Right atrium auricular region (tissue), 2 donors: ENCODE results near the gene LPIN1. TPM values are rescaled to one million over a fixed set of nuclear protein-coding genes. Genes with fewer than 3 reads are reported as not detected.

Experiments
- DNase-seq: peaks from one replicate; pipeline ENCODE4 v3.0.0-alpha.2; 2019; ENCODE audit warnings: low spot score
- H3K27ac ChIP-seq, 2 donors: fragments of 200-600 bp; sonication (generic); 1 replicate in 1 of 2; 2 replicates in 1 of 2; pipeline ENCODE4 v1.5.1; 2016 to 2019
- H3K27me3 ChIP-seq, 2 donors: fragments of 200-600 bp; sonication (generic); one replicate each; pipeline versions ENCODE4 v1.5.1 to v1.6.0; 2017 to 2019
- H3K36me3 ChIP-seq: fragments of 200-600 bp; sonication (generic); one replicate; pipeline ENCODE4 v1.5.1; 2016
- H3K4me1 ChIP-seq, 2 donors: fragments of 200-600 bp; sonication (generic); one replicate each; pipeline versions ENCODE4 v1.5.1 to v1.6.0; 2017 to 2019
- H3K4me3 ChIP-seq, 2 donors: fragments of 200-600 bp; sonication (generic); 1 replicate in 1 of 2; 2 replicates in 1 of 2; pipeline ENCODE4 v1.5.1; 2017 to 2019; ENCODE audit warnings: mild to moderate bottlenecking in 1 of 2, moderate library complexity in 1 of 2
- H3K9me3 ChIP-seq, 2 donors: fragments of 200-600 bp; sonication (generic); one replicate each; pipeline ENCODE4 v1.5.1; 2019
- total RNA-seq, 2 donors: library from RNA; depleted of rRNA; stranded (reverse); fragments of >200 nt; gene quantifications; one replicate each; pipeline ENCODE4 v1.1.0, GENCODE V29; 2016
- TF ChIP-seq, protein P1 (sequence below), 2 donors: fragments of 200-600 bp; sonication (generic); IDR thresholded peaks; one replicate each; pipeline ENCODE4 v1.5.1; 2019; ENCODE audit warnings: antibody characterized with exemption in 2 of 2

LPIN1 gene
- total RNA-seq, 2 donors from 2014 or later = 21.0 to 27.4 TPM

- peaks cover 0 to 16% of the 10 kb centered on the region in 2 donors for H3K4me1 ChIP-seq
- DNase-seq = no peak
- no peak overlapping the region for H3K4me3 ChIP-seq
- H3K27ac ChIP-seq = peak overlapping the region in 1 of 2 donors; percentile 20
- H3K9me3 ChIP-seq = no peaks in the 10 kb centered on the region
- H3K27me3 ChIP-seq = no peaks in the 10 kb centered on the region
- TF ChIP-seq, protein P1, sequence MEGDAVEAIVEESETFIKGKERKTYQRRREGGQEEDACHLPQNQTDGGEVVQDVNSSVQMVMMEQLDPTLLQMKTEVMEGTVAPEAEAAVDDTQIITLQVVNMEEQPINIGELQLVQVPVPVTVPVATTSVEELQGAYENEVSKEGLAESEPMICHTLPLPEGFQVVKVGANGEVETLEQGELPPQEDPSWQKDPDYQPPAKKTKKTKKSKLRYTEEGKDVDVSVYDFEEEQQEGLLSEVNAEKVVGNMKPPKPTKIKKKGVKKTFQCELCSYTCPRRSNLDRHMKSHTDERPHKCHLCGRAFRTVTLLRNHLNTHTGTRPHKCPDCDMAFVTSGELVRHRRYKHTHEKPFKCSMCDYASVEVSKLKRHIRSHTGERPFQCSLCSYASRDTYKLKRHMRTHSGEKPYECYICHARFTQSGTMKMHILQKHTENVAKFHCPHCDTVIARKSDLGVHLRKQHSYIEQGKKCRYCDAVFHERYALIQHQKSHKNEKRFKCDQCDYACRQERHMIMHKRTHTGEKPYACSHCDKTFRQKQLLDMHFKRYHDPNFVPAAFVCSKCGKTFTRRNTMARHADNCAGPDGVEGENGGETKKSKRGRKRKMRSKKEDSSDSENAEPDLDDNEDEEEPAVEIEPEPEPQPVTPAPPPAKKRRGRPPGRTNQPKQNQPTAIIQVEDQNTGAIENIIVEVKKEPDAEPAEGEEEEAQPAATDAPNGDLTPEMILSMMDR (IDR thresholded peaks at IDR 0.05) = no peak
- no peaks in the 10 kb centered on the region for H3K36me3 ChIP-seq
These were observed 35.6 kb upstream of the LPIN1 start for GRCh38 chr2:11710632-11711353.

DNA sequence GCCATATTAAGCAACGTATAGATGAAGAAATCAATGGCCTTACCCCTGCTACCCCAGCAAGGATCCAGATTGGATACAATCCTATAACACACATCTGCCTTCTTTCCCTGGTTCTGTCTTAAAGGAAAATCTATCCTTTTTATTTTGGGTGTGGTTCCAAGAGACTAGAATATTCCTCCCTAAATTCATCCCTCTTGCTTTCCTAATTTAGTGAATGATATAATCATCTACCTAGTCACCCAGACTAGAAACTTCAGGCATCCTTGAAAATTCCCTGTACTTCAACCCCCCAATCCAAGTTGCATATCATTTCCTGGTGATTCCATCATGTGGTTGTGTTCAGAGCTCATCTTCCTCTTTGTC is 35.1 kb upstream of the LPIN1 start:
- TF ChIP-seq, protein P1 (IDR thresholded peaks at IDR 0.05) = no peak
- H3K27ac ChIP-seq = no peak overlapping the region
- H3K4me1 ChIP-seq = peaks cover 0 to 16% of the 10 kb centered on the region in 2 donors

DNA sequence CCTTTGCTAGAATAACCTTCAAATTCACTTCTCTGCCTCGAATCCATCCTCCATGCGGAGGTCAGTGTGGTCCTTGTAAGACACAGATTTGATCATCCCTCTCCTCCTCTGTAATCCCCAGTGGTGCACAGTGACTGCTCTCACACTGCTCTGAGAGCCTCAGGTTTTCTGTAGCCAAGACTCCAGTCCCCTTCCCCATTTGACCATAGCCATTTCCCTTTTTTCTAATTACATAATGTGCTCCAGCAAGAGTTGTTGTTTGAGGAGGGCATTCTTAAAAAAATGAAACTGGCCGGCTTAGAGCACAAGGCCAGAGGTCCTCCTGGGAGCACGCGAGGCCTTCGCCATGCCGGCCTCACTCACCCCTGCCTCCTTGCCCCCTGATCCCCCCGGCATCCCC is 34.7 kb upstream of the LPIN1 start:
- Histone ChIP-seq H3K4me3 (no peak overlapping the region), H3K9me3 (no peaks in the 10 kb centered on the region), H3K36me3 (no peaks in the 10 kb centered on the region), H3K4me1 (peaks cover 0 to 16% of the 10 kb centered on the region in 2 donors), H3K27ac (no peak overlapping the region), H3K27me3 (no peaks in the 10 kb centered on the region)
- no peak for DNase-seq
- TF ChIP-seq, protein P1 (IDR thresholded peaks at IDR 0.05) = no peak

More for the DNA sequence above, 35.1 kb upstream of the LPIN1 start:
- Histone ChIP-seq H3K27me3 (no peaks in the 10 kb centered on the region), H3K9me3 (no peaks in the 10 kb centered on the region), H3K36me3 (no peaks in the 10 kb centered on the region), H3K4me3 (no peak overlapping the region)
- DNase-seq = no peak

GRCh38 chr2:11712866-11713265 is 33.6 kb upstream of the LPIN1 start:
- peaks cover 0 to 16% of the 10 kb centered on the region in 2 donors for H3K4me1 ChIP-seq
- no peak for DNase-seq
- H3K27ac ChIP-seq = no peak overlapping the region
- TF ChIP-seq, protein P1 (IDR thresholded peaks at IDR 0.05) = no peak
- H3K9me3 ChIP-seq = no peaks in the 10 kb centered on the region
- no peaks in the 10 kb centered on the region for H3K27me3 ChIP-seq
- H3K36me3 ChIP-seq = no peaks in the 10 kb centered on the region
- H3K4me3 ChIP-seq = no peak overlapping the region

DNA sequence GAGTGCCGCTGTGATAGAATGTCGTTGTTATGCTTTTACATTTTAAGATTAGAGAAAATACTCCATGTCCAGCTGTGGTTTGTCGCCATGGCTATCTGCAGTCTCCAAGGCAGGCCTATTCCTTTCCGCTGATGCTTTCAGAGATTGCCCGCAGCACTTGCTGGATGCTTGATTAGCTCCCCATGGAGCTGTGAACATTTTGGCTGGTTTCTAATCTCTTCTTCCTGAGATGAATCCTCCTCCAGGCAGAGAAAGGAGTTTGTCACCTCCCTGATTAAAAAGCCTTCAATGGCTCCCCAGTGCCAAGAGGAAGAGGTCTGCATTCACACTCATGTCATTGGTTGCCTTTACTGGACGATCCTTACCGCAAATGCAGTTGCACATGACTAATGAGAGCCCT is 32.6 kb upstream of the LPIN1 start:
- no peak overlapping the region for H3K27ac ChIP-seq
- no peak overlapping the region for H3K4me3 ChIP-seq
- TF ChIP-seq, protein P1 (IDR thresholded peaks at IDR 0.05) = no peak
- H3K4me1 ChIP-seq = peaks cover 0 to 16% of the 10 kb centered on the region in 2 donors
- no peaks in the 10 kb centered on the region for H3K9me3 ChIP-seq
- DNase-seq = no peak
- H3K27me3 ChIP-seq = no peaks in the 10 kb centered on the region
- H3K36me3 ChIP-seq = no peaks in the 10 kb centered on the region
